ENCODE measurements around the gene HOXD10.
A peak's percentile ranks its signal among the peaks of the same experiment; 100 is the strongest.

The HOXD10 gene

DNA sequence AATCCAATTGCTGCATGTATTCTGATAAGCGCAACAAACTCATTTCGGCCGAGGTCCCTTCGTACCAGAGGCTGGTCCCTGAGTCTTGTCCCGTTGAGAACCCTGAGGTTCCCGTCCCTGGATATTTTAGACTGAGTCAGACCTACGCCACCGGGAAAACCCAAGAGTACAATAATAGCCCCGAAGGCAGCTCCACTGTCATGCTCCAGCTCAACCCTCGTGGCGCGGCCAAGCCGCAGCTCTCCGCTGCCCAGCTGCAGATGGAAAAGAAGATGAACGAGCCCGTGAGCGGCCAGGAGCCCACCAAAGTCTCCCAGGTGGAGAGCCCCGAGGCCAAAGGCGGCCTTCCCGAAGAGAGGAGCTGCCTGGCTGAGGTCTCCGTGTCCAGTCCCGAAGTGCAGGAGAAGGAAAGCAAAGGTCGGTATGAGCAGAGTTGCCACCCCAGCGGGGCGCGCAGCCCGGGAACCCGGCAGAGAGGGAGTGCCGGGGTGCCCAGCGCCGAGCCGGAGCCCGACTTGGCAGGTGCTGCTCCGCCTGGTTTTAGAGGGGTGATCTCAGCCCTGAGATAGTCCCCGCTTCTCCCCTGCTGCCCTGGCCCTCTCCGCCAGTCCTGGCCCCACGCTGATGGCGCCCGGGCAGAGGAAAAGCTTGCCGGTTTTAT, 714 bp downstream of the HOXD10 start:
- no peaks in the 10 kb centered on the region for H3K27me3 ChIP-seq (ENCODE audit: insufficient read depth, poor library complexity, severe bottlenecking)
- H3K4me1 ChIP-seq (ENCODE audit: insufficient read depth, poor library complexity, severe bottlenecking), result peaks cover 6% of the 10 kb centered on the region
- no peak for DNase-seq (ENCODE audit: low spot score)
- H3K9me3 ChIP-seq (ENCODE audit: severe bottlenecking), result no peaks in the 10 kb centered on the region
- H3K4me3 ChIP-seq (ENCODE audit: severe bottlenecking), result no peak overlapping the region
- TF ChIP-seq, protein P1, sequence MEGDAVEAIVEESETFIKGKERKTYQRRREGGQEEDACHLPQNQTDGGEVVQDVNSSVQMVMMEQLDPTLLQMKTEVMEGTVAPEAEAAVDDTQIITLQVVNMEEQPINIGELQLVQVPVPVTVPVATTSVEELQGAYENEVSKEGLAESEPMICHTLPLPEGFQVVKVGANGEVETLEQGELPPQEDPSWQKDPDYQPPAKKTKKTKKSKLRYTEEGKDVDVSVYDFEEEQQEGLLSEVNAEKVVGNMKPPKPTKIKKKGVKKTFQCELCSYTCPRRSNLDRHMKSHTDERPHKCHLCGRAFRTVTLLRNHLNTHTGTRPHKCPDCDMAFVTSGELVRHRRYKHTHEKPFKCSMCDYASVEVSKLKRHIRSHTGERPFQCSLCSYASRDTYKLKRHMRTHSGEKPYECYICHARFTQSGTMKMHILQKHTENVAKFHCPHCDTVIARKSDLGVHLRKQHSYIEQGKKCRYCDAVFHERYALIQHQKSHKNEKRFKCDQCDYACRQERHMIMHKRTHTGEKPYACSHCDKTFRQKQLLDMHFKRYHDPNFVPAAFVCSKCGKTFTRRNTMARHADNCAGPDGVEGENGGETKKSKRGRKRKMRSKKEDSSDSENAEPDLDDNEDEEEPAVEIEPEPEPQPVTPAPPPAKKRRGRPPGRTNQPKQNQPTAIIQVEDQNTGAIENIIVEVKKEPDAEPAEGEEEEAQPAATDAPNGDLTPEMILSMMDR (IDR thresholded peaks at IDR 0.05; ENCODE audit: poor library complexity, severe bottlenecking), result no peak
- no peak overlapping the region for H3K27ac ChIP-seq (ENCODE audit: poor library complexity, severe bottlenecking)
- H3K36me3 ChIP-seq (ENCODE audit: low read depth), result peaks cover 35% of the 10 kb centered on the region
- no peak for ATAC-seq (ENCODE audit: low read depth)

- H3K36me3 ChIP-seq (ENCODE audit: low read depth), result peaks cover 34% of the 10 kb centered on the region
- no peaks in the 10 kb centered on the region for H3K27me3 ChIP-seq (ENCODE audit: insufficient read depth, poor library complexity, severe bottlenecking)
Observed at GRCh38 chr2:176117823-176118371, 1.3 kb downstream of the HOXD10 start.

DNA sequence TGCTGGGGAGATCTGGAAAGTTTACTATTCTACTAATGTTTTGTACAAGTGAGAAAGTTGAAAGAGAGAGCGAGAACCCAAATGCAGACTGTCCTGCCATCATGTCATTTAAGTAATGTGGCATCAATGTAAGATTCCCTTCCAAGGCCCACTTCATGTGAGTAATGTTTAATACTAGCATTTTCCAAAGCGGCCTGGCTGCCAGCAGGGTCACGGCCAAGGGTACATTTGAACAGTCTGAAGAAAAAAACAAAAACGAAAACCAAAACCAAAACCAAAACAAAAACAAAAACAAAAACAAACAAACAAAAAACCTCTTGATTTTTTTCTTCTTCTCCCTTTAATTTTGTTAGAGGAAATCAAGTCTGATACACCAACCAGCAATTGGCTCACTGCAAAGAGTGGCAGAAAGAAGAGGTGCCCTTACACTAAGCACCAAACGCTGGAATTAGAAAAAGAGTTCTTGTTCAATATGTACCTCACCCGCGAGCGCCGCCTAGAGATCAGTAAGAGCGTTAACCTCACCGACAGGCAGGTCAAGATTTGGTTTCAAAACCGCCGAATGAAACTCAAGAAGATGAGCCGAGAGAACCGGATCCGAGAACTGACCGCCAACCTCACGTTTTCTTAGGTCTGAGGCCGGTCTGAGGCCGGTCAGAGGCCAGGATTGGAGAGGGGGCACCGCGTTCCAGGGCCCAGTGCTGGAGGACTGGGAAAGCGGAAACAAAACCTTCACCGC, 2.2 kb downstream of the HOXD10 start:
- H3K27ac ChIP-seq (ENCODE audit: poor library complexity, severe bottlenecking), result no peak overlapping the region
- ATAC-seq (ENCODE audit: low read depth) (no peak), DNase-seq (ENCODE audit: low spot score) (no peak)
- peaks cover 6% of the 10 kb centered on the region for H3K4me1 ChIP-seq (ENCODE audit: insufficient read depth, poor library complexity, severe bottlenecking)
- H3K9me3 ChIP-seq (ENCODE audit: severe bottlenecking), result no peaks in the 10 kb centered on the region
- peaks cover 32% of the 10 kb centered on the region for H3K36me3 ChIP-seq (ENCODE audit: low read depth)
- TF ChIP-seq, protein P1 (IDR thresholded peaks at IDR 0.05; ENCODE audit: poor library complexity, severe bottlenecking), result peak; percentile 24
- H3K27me3 ChIP-seq (ENCODE audit: insufficient read depth, poor library complexity, severe bottlenecking), result no peaks in the 10 kb centered on the region
- H3K4me3 ChIP-seq (ENCODE audit: severe bottlenecking), result no peak overlapping the region

More at GRCh38 chr2:176117823-176118371, 1.3 kb downstream of the HOXD10 start:
- Histone ChIP-seq H3K9me3 (ENCODE audit: severe bottlenecking) (no peaks in the 10 kb centered on the region), H3K4me3 (ENCODE audit: severe bottlenecking) (no peak overlapping the region), H3K27ac (ENCODE audit: poor library complexity, severe bottlenecking) (no peak overlapping the region), H3K4me1 (ENCODE audit: insufficient read depth, poor library complexity, severe bottlenecking) (peaks cover 6% of the 10 kb centered on the region)
- TF ChIP-seq, protein P1 (IDR thresholded peaks at IDR 0.05; ENCODE audit: poor library complexity, severe bottlenecking), result no peak
- ATAC-seq (ENCODE audit: low read depth) (no peak), DNase-seq (ENCODE audit: low spot score) (no peak)

GRCh38 chr2:176120364-176121189, 4.0 kb downstream of the HOXD10 start:
- H3K27me3 ChIP-seq (ENCODE audit: insufficient read depth, poor library complexity, severe bottlenecking), result no peaks in the 10 kb centered on the region
- DNase-seq (ENCODE audit: low spot score) (no peak), ATAC-seq (ENCODE audit: low read depth) (no peak)
- peaks cover 34% of the 10 kb centered on the region for H3K36me3 ChIP-seq (ENCODE audit: low read depth)
- TF ChIP-seq, protein P1 (IDR thresholded peaks at IDR 0.05; ENCODE audit: poor library complexity, severe bottlenecking), result no peak
- peaks cover 1% of the 10 kb centered on the region for H3K4me1 ChIP-seq (ENCODE audit: insufficient read depth, poor library complexity, severe bottlenecking)
- H3K4me3 ChIP-seq (ENCODE audit: severe bottlenecking), result no peak overlapping the region
- no peak overlapping the region for H3K27ac ChIP-seq (ENCODE audit: poor library complexity, severe bottlenecking)
- H3K9me3 ChIP-seq (ENCODE audit: severe bottlenecking), result no peaks in the 10 kb centered on the region

Data from RWPE2 (cell line).